RWPE1 (cell line): Measurements from ENCODE around the gene CARD10.

ENCODE experiments used
- CTCF ChIA-PET: fragments of 350-600 bp; sonication (Branson Sonifier 250); formaldehyde crosslinking; extraction: SDS; loops from one replicate; lab custom pipeline; 2021; lab: Yijun Ruan, JAX
- POLR2A ChIA-PET: fragments of 400-600 bp; formaldehyde crosslinking; extraction: SDS; loops from one replicate; lab custom pipeline; 2020; ENCODE audit warnings: antibody characterized with exemption; ENCODE audit not compliant: low non-redundant PET; lab: Yijun Ruan, JAX
- DNase-seq: peaks from one replicate; pipeline ENCODE4 v3.0.0; 2012; ENCODE audit warnings: low spot score
- H3K27ac ChIP-seq: fragments of 450-650 bp; 2 replicates; pipeline ENCODE4 v1.5.1; 2017
- TF ChIP-seq, protein P1 (sequence below): fragments of 450-650 bp; conservative IDR thresholded peaks from 2 replicates; pipeline ENCODE4 v1.5.1; 2017; ENCODE audit warnings: low read depth, mild to moderate bottlenecking

Gene CARD10

GRCh38 chr22:37526376-37526775 is 7.2 kb upstream of the CARD10 start:
- TF ChIP-seq, protein P1, sequence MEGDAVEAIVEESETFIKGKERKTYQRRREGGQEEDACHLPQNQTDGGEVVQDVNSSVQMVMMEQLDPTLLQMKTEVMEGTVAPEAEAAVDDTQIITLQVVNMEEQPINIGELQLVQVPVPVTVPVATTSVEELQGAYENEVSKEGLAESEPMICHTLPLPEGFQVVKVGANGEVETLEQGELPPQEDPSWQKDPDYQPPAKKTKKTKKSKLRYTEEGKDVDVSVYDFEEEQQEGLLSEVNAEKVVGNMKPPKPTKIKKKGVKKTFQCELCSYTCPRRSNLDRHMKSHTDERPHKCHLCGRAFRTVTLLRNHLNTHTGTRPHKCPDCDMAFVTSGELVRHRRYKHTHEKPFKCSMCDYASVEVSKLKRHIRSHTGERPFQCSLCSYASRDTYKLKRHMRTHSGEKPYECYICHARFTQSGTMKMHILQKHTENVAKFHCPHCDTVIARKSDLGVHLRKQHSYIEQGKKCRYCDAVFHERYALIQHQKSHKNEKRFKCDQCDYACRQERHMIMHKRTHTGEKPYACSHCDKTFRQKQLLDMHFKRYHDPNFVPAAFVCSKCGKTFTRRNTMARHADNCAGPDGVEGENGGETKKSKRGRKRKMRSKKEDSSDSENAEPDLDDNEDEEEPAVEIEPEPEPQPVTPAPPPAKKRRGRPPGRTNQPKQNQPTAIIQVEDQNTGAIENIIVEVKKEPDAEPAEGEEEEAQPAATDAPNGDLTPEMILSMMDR: no peak
- H3K27ac ChIP-seq: peak overlapping the region; percentile 96
- ChIA-PET CTCF (no interaction called here), POLR2A (no interaction called here)
- no peak for DNase-seq

GRCh38 chr22:37525746-37526350 is 6.6 kb upstream of the CARD10 start:
- TF ChIP-seq, protein P1: no peak
- peak overlapping the region; percentile 96 for H3K27ac ChIP-seq
- DNase-seq: no peak
- ChIA-PET POLR2A (no interaction called here), CTCF (no interaction called here)

DNA sequence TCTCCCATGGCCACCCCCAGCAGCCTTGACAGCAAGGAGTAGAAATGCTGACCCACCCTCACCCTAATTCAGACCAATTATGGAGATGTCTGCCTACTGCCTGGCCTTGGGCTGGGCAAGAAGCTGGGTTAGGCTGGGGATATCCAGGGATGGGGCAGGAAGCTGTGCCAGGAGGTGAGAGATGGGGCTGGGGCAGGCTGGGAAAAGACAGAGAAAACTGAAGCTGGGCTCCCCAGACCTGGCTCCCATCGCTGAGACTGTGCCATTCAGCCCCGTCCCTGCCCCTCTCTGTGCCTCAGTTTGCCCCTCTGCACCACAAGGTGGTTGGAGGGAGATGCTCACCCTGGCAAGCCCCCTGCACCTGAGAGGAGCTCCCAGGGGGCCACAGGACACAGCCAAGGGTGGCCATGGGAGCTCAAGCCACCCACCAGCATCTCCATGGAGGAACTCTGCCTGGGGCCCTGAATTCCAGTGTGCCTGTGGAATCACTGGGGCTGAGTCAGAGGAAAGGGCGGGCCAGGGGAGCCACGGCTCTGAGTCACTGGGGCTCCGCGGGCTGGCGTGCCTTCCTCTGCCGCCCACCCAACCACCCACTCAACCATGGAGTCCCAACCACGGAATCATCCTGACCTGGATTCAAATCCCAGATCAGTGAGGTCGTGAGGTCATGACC is 6.0 kb upstream of the CARD10 start:
- ChIA-PET CTCF (no interaction called here), POLR2A (no interaction called here)
- DNase-seq: peak; percentile 85
- H3K27ac ChIP-seq: peak overlapping the region; percentile 96
- TF ChIP-seq, protein P1: no peak

DNA sequence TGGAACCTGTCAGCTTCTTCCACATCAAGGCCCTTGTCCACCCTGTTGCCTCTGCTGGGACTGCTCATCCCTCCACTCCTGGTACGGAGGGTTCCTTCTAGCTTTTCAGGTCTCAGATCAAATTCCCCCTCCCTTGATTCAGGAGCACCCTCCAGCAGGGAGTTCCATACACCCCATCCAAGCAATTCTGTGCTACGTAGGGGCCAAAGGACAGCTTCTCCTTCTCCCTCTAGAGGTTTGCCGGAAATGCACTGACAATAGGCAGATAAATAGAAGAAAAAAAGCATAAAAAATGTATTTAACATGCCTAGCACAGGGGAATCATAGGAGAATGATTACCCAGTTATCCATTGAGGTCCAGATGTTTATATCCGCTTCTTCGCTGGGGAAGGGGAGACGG is 3.3 kb upstream of the CARD10 start:
- TF ChIP-seq, protein P1: no peak
- POLR2A ChIA-PET: no interaction called here
- CTCF ChIA-PET: interaction anchor here (1.0 kb wide), 1 partner anchor 45 kb away, joined by 4 read pairs; no protein-coding TSS in a partner anchor
- peak overlapping the region; percentile 51; the same call in 1 of the 2 replicates for H3K27ac ChIP-seq
- DNase-seq: no peak

DNA sequence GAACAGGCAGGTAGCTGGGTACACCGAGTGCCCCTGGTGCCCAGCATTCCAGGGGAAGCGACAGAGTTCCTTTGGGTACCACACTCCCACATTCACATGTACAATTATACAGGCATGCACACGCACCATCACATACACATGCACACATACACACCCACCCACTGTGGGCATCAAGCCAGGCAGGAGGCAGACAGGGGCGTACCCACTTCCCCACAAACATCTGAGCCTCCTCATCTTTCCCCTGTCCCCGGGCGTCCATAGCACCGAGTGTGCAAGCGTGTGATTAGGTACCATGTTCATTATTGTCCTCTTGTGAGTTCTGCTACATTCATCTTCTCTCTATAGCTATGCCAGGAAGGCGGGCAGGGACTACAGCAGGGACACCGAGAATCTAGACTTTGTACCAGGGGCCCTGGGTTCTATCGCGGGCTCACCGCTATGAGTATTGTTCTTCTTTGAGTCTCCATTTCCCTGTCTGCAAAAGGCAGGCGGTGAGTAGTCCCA is 2.1 kb upstream of the CARD10 start:
- TF ChIP-seq, protein P1: no peak
- no peak for DNase-seq
- peak overlapping the region; percentile 51 for H3K27ac ChIP-seq
- POLR2A ChIA-PET: no interaction called here
- CTCF ChIA-PET: no interaction called here

DNA sequence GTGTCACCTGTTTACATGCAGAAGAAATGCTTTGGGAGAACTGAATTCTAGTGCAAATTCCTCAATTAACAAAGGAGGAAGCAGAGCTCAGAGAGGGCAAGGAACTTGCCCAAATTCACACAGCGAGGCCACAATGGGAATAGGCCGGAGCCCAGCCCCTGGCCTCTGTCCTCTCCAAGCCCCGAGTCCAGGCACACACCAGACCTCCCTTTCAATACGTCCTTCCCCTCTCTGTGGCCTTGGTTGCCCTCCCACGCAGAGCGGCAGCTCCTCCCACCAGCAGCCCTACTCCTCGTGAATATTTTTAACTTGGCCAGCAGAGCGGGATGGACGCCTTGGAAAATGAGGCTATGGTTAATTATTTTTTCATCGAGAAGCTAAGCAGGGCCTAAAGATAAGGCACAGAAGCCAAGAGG is 1.6 kb upstream of the CARD10 start:
- CTCF ChIA-PET: no interaction called here
- no peak for DNase-seq
- H3K27ac ChIP-seq: peak overlapping the region; percentile 51
- POLR2A ChIA-PET: no interaction called here
- TF ChIP-seq, protein P1: no peak
